ENCODE data around the gene PTPRR. TPM values are rescaled to one million over a fixed set of nuclear protein-coding genes. Genes with fewer than 3 reads are reported as not detected.

Gene PTPRR
- total and polyA plus RNA-seq, 2 experiments from 2014 or later: not detected

DNA sequence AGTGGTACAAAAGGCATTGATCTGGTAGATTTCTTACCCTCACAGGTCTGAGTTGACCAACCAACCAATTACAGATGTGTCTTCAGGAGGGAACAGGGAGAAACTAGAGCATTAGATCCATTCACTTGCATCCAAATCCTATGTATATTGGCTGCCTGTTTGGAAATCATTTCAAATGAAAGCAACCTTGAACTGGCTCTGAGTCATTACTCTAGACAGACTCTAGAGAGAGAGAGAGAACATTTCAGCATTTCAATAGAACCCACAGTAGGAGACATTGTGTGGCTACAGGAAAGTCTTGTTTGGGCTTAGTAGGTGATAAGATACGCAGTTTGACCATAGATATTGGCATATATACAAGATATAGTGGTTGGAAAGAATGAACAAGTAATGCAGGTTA, 114.5 kb downstream of the PTPRR start:
- Histone ChIP-seq H3K27me3 (no peaks in the 10 kb centered on the region), H3K27ac (no peak overlapping the region), H3K9me3 (ENCODE audit: low read depth) (no peaks in the 10 kb centered on the region), H3K4me3 (no peak overlapping the region), H3K4me1 (ENCODE audit: low read depth) (no peaks in the 10 kb centered on the region), H3K36me3 (no peaks in the 10 kb centered on the region)
- no peak for DNase-seq (ENCODE audit: low read depth in 1 of 2, low spot score in 1 of 2)
- TF ChIP-seq, protein P1, sequence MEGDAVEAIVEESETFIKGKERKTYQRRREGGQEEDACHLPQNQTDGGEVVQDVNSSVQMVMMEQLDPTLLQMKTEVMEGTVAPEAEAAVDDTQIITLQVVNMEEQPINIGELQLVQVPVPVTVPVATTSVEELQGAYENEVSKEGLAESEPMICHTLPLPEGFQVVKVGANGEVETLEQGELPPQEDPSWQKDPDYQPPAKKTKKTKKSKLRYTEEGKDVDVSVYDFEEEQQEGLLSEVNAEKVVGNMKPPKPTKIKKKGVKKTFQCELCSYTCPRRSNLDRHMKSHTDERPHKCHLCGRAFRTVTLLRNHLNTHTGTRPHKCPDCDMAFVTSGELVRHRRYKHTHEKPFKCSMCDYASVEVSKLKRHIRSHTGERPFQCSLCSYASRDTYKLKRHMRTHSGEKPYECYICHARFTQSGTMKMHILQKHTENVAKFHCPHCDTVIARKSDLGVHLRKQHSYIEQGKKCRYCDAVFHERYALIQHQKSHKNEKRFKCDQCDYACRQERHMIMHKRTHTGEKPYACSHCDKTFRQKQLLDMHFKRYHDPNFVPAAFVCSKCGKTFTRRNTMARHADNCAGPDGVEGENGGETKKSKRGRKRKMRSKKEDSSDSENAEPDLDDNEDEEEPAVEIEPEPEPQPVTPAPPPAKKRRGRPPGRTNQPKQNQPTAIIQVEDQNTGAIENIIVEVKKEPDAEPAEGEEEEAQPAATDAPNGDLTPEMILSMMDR (IDR thresholded peaks at IDR 0.05; ENCODE audit: low read depth, low read length): no peak

DNA sequence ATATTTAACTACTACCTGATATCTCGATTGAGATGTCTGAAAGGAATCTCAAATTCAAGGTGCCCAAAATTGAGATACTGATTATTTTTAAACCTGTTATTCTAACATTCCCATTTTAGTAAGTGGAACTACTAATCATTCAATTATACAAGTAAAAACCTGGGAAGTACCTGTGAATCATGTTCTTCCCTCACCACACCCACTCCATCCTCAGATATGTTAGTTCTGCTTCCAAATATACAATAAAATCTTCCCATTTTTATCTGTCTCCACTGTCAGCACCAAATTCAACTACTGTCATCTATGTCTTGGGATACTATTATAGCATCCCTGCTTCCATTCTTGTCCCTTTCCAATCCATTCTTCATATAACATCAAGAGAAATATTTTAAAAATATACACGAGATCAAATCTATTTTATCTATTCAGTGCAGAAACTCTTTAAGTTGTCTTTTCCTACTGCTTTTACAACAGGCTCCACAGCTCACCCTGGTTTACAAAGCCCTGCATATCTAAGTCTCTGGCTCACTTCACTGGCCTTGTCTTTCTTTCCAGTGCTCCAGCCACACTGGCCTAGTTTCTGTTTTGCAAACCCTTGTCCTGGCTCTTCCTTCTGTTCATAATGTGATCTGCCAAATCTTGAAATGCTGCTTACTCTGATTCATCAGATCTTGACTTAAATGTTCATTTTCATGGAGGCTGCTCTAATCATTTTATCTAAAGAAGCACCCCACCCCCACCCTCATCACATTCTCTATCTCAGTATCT, 122.3 kb downstream of the PTPRR start:
- no peaks in the 10 kb centered on the region for H3K27me3 ChIP-seq
- H3K9me3 ChIP-seq (ENCODE audit: low read depth): no peaks in the 10 kb centered on the region
- H3K4me1 ChIP-seq (ENCODE audit: low read depth): no peaks in the 10 kb centered on the region
- no peak overlapping the region for H3K4me3 ChIP-seq
- H3K36me3 ChIP-seq: no peaks in the 10 kb centered on the region
- DNase-seq (ENCODE audit: low read depth in 1 of 2, low spot score in 1 of 2): no peak
- TF ChIP-seq, protein P1 (IDR thresholded peaks at IDR 0.05; ENCODE audit: low read depth, low read length): no peak
- H3K27ac ChIP-seq: no peak overlapping the region

DNA sequence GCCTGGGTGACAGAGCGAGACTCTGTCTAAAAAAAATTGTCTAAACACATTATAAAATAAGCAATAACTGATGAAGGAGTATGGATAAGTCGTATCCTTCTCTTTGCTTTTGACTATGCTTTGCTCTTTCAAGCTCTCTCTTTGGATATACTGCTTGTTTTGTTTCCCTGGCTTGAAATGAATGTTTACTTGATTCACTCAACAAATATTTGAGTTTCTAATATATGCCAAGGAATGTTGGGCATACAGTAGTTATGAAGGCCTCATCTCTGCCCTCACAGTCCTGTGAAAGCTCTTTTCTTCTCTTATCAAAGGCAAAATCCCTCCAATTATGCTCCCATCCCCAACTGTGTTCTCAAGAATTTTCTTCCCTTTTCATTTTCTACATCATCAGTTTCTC, 123.5 kb downstream of the PTPRR start:
- no peak overlapping the region for H3K4me3 ChIP-seq
- no peak overlapping the region for H3K27ac ChIP-seq
- H3K4me1 ChIP-seq (ENCODE audit: low read depth): no peaks in the 10 kb centered on the region
- no peak for DNase-seq (ENCODE audit: low read depth in 1 of 2, low spot score in 1 of 2)
- no peaks in the 10 kb centered on the region for H3K36me3 ChIP-seq
- H3K9me3 ChIP-seq (ENCODE audit: low read depth): no peaks in the 10 kb centered on the region
- TF ChIP-seq, protein P1 (IDR thresholded peaks at IDR 0.05; ENCODE audit: low read depth, low read length): no peak
- H3K27me3 ChIP-seq: no peaks in the 10 kb centered on the region

DNA sequence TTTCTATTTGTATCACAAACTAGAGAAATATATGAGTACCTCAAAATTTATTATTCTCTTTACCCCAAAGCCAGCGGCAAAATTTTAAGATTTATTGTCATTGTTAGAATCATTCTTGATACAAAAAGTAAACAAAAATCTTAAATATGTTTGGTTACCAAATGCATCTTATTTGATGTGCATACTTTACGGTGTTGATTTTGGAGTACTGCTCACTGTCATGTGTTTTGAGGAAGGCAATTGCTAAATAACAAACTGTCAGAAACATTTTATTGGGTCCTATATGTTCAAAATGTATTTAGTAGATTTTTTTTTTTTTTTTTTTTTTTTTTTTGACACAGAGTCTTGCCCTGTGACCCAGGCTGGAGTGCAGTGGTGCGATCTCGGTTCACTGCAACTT, 124.9 kb downstream of the PTPRR start:
- Histone ChIP-seq H3K4me1 (ENCODE audit: low read depth) (no peaks in the 10 kb centered on the region), H3K27ac (no peak overlapping the region), H3K27me3 (no peaks in the 10 kb centered on the region), H3K36me3 (no peaks in the 10 kb centered on the region), H3K9me3 (ENCODE audit: low read depth) (no peaks in the 10 kb centered on the region), H3K4me3 (no peak overlapping the region)
- DNase-seq (ENCODE audit: low read depth in 1 of 2, low spot score in 1 of 2): no peak
- TF ChIP-seq, protein P1 (IDR thresholded peaks at IDR 0.05; ENCODE audit: low read depth, low read length): no peak

DNA sequence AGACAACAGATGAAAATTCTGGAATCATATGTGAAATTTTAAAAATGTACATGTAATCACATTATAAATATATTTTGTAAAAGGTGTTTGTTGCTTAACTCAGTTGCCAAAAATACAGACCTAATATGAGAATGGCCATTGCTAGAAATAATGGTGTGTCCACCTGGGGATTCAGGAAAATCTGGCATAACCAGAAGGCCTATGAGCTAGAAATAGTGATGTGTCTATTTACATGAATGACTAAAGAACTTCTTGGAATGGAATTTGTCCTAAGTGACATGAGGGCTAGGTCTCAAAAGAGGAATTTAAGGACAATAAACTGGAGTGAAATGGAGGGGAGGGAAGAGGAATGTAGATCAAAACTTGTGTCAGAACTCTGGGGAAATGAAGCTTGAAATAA, 126.4 kb downstream of the PTPRR start:
- Histone ChIP-seq H3K36me3 (no peaks in the 10 kb centered on the region), H3K27me3 (no peaks in the 10 kb centered on the region), H3K9me3 (ENCODE audit: low read depth) (no peaks in the 10 kb centered on the region), H3K27ac (no peak overlapping the region), H3K4me3 (no peak overlapping the region), H3K4me1 (ENCODE audit: low read depth) (no peaks in the 10 kb centered on the region)
- TF ChIP-seq, protein P1 (IDR thresholded peaks at IDR 0.05; ENCODE audit: low read depth, low read length): no peak
- DNase-seq (ENCODE audit: low read depth in 1 of 2, low spot score in 1 of 2): no peak

All from cardiac muscle cell (in vitro differentiated cells and primary cell).